Stimulated activated CD4-positive, alpha-beta T cell treated with anti-CD3 and anti-CD28 coated beads, Interleukin-1b, Interleukin-23, amount 100 ng/mL, for 48 hours (primary cell): ENCODE measurements around the gene ZNF211.

Experiments used
- DNase-seq: peaks from one replicate; pipeline ENCODE4 v3.0.0-alpha.2; 2020

ZNF211 gene

GRCh38 chr19:57632987-57633831 is at the start of gene ZNF211:
ZNF211 (plus strand) TSS chr19:57633168; CDS start chr19:57633347, 179 bp downstream.
- peak; percentile 86 for DNase-seq

DNA sequence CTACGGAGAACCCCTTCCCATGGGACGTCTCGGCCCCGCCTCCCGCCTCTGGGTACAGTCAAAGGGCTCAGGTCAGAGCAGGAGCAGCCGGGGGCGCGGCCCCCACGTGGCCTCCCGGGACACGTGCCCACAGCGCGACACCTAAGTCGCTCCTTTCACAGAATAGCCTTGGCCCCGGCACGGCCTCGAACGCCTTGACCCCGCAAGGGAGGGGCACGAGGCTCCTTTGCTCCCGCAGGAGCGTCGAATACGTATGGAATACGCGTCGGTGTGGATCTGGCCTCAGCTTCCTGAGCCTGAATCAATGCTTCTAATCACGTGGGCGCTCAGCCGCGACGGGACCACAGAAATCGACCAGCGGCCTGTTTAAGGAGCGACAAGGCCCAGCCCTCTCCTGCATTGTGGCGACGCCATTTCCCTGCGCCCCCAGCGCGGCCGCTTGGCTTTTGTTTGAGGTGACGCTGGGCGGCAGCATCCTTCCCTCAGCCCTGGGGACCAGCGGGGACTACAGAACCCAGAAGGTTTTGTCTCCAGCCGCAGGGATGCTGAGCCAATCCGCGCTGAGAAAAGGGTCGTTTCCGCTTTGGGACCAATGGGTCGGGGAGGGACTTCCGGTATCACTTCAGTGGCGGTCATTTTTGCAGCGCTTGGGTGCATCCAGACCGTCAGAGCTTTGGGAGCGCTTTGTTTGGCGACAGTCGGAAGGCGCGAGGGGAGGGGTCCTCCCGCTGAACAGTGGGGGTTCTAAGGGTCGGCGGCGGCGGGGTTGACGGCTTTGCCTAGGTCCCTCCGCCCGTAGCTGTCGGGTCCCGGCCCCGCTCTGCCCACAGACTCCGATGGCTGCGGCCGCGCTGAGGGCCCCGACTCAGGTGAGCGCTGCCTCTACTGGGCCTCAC is 49.2 kb upstream of the ZNF211 start, which contains the start of gene ZIK1:
Gene ZIK1, plus strand, starts transcription at position 625 of the 896 bp plus-strand sequence. Its CDS starts 212 bp downstream, at position 837.
- DNase-seq: peak; percentile 89

DNA sequence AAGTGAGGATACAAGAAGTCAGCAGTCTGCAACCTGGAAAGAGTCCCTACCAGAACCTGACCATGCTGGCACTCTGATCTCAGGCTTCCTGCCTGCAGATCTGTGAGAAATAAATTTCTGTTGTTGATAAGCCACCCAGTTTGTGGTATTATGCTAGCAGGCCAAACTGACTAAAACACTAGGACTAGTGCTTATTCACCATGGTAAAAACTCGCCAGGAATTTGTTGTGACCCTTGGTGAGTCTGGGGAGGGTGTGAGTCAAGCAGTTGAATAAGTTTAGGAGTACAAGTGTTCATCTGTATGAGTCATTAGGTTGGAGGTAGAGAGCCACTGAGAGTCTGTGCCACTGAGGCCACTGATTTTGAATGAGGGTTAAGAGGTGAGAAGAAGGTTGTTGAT is 45.4 kb upstream of the ZNF211 start:
- no peak for DNase-seq

GRCh38 chr19:57599377-57599760 is 33.6 kb upstream of the ZNF211 start:
- DNase-seq: no peak

DNA sequence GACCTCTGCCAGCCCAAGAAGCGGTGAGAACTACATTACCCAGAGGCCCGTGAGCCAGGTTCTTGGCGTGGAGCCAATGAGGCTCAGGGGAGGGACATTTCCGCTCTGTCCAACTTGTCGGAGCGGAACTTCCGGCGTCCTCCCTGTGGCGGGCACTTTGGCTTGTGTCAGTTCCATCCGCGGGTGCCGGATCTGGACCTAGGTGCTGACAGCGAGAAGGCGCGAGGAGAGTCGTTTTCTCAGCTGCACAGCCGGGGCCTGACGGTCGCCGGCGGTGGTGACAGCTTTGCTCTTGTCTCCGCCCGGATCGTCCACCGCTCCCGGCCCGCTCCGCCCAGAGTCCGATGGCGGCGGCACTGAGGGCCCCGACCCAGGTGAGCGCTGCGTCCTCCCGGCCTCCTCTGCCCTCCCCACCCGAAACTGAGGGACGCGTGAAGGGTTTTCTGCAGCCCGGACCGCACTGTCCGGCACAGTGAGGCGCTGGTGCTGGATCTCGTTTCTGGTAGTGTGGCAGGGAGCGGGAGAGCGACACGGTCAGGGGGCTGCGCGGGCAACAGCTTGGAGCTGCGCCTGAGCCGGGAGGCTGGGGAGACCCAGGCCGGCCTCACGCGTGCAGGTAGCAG is 33.1 kb upstream of the ZNF211 start, which contains the start of gene ZNF530:
Gene ZNF530, plus strand, starts transcription at position 125 of the 623 bp plus-strand sequence. CDS start 4,461 bp downstream, outside the sequence.
- peak; percentile 90 for DNase-seq

DNA sequence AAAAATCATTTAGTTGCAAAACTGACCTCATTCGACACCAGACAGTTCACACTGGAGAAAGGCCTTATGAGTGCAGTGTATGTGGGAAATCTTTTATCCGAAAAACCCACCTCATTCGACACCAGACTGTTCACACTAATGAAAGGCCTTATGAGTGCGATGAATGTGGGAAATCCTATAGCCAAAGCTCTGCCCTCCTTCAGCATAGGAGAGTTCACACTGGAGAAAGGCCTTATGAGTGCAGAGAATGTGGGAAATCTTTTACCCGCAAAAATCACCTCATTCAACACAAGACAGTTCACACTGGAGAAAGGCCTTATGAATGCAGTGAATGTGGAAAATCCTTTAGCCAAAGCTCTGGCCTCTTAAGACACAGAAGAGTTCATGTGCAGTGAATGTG is 26.0 kb upstream of the ZNF211 start:
- no peak for DNase-seq

- no peak for DNase-seq
Measured at GRCh38 chr19:57611113-57611512, 21.9 kb upstream of the ZNF211 start.

DNA sequence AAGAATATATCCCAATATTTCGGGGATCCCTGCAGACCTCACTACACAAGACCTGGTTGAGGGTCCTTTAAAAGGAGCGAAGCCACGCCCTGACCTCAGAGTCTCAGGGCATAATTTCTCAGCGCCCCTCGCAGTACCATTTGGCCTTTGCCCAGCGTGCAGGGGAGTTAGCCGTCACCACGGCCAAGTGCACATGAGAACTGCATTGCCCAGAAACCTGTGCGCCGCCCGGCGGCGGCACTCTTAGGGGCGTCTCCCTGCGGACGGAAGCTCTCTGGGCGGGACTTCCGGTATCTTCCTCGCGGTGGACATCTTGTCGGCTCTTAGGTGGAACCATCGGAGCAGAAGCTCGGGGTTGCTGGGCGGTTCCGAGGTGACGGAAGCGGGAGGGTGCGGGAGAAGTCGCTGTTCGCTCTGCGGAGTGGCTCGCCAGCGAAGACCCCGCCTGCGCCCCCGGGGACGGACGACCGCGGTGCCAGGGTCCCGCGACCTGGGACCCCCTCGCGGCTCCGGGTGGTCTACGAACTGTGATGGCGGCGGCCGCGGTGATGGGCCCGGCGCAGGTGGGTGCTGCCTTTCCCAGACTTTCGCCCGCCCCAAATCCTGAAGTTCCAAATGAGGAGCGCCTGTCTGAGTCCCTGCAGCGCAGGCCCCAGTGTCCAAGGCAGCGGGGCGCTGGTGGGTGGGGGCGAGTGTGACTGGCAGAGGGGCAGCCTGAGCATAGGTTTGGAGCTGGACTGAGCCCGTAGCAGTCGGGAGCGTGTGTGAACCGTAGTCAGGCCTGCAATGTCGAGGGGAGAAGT is 18.8 kb upstream of the ZNF211 start, which contains the start of gene ZNF134:
Gene ZNF134, plus strand, starts transcription at position 302 of the 803 bp plus-strand sequence. CDS start 5,227 bp downstream, outside the sequence.
- DNase-seq: peak; percentile 90

- DNase-seq: no peak
Measured at GRCh38 chr19:57615346-57615745, 17.6 kb upstream of the ZNF211 start.

DNA sequence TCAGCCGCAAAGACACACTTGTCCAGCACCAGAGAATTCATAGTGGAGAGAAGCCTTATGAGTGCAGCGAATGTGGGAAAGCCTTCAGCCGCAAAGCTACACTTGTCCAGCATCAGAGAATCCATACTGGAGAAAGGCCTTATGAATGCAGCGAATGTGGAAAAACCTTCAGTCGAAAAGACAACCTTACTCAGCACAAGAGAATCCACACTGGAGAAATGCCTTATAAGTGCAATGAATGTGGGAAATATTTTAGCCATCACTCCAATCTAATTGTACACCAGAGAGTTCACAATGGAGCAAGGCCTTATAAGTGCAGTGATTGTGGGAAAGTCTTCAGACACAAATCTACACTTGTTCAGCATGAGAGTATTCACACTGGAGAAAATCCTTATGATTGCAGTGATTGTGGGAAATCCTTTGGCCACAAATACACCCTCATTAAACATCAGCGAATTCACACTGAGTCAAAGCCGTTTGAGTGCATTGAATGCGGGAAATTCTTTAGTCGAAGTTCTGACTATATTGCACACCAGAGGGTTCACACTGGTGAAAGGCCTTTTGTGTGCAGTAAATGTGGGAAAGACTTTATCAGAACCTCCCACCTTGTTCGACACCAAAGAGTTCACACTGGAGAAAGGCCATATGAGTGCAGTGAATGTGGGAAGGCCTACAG is 12.2 kb upstream of the ZNF211 start:
- no peak for DNase-seq

- no peak for DNase-seq
Measured at GRCh38 chr19:57623091-57623490, 9.9 kb upstream of the ZNF211 start.

- DNase-seq: no peak
Measured at GRCh38 chr19:57633832-57634131, 814 bp downstream of the ZNF211 start.

DNA sequence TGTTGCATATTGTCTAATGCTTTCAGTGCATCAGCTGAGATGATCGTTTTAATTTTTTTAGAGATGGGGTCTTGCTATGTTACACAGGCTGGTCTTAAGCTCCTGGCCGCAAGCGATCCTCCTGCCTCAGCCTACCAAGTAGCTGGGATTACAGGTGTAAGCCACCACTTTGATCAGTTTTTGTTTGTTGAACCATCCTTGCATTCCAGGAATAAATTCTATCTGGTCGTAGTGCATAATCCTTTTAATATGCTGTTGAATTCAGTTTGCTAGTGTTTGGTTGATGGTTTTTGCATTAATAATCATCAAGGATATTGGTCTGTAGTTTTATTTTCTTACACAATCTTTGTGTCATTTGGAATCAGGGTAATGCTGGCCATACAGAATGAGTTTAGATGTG is 4.4 kb downstream of the ZNF211 start:
- DNase-seq: no peak

DNA sequence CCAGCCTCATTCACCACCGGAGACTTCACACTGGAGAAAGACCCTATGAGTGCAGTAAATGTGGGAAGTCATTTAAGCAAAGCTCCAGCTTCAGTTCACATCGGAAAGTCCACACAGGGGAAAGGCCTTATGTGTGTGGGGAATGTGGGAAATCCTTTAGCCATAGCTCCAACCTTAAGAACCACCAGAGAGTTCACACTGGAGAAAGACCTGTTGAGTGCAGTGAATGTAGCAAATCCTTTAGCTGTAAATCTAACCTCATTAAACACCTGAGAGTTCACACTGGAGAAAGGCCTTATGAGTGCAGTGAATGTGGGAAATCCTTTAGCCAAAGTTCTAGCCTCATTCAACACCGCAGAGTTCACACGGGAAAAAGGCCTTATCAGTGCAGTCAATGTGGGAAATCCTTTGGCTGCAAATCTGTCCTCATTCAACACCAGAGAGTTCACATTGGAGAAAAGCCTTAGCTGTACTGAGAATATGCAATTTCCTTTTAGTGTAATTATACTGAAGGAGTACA is 8.8 kb downstream of the ZNF211 start:
- DNase-seq: no peak

GRCh38 chr19:57642396-57643046 is 9.6 kb downstream of the ZNF211 start:
- DNase-seq: no peak

- no peak for DNase-seq
Measured at GRCh38 chr19:57643734-57644133, 10.8 kb downstream of the ZNF211 start.

DNA sequence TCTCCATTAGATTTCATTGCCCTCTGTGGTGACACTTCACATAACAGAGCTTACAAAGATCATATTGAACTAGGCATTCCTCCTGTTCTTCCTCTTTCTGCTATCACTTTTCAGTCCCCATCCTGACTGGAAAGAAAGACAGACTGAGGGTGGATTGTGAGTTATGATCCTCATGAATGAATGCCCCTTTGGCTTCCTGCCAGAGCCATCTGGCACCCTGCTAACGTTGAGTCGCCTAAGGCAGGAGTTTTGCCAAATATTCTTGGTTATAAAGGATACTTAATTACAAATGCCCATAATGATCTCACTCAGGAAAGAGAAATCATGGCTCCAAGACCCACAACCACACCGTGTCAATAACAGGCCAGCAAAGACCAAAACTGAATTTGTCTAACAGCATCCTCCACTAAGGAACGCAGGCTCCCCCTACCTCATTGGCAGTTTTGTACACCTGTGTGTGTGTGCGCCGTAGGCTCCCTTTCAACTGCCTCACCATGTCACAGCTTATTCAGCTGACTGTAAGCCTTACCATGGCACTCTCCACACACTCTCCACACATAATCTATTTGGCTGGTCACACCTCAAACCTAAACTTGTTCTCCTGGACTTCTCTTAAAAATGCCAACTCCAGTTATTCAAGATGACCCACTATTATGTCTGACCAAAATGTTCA is 15.5 kb downstream of the ZNF211 start:
- no peak for DNase-seq

DNA sequence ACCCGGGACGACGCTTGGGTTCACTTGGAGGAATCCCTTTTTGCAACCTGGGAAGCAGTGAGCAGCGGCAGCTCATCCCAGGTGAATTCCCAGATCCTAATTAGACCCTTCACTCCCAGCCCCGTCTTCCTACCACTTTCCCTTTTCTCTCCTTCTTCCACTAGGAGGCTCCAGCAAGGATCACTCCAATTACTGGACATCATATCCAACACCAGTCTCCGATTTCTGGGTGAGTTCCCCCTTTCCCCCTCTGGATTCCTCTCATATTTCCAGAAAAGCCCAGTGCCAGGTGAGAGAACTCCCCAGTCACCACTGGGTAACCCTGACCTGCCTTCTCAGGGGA is 18.7 kb downstream of the ZNF211 start:
- no peak for DNase-seq

GRCh38 chr19:57653689-57654088 is 20.7 kb downstream of the ZNF211 start:
- no peak for DNase-seq

DNA sequence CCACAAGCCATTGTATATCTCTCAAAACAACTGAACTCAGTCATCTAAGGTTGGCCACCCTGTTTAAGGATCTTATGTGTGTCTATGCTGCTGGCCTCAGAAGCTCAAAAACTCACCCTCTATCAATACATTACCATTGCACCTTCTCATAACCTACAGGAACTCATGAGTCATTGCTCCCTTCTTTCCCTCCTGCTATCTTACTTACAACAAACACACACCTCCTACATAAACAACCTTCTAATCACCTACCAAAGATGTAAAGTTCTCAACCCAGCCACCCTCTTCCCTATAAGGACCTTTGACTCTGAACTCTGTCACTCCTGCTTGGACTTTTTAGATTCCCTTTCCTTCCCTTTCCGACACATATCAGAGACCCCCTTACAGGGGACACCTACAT is 22.5 kb downstream of the ZNF211 start:
- DNase-seq: no peak
